Measurements from ENCODE around the gene EMC1. TPM values are rescaled to one million over a fixed set of nuclear protein-coding genes. Genes with fewer than 3 reads are reported as not detected.

The EMC1 gene
- polyA plus RNA-seq, 1 of the 3 experiments (the other 2 are of a cell fraction), result 87.6 TPM

DNA sequence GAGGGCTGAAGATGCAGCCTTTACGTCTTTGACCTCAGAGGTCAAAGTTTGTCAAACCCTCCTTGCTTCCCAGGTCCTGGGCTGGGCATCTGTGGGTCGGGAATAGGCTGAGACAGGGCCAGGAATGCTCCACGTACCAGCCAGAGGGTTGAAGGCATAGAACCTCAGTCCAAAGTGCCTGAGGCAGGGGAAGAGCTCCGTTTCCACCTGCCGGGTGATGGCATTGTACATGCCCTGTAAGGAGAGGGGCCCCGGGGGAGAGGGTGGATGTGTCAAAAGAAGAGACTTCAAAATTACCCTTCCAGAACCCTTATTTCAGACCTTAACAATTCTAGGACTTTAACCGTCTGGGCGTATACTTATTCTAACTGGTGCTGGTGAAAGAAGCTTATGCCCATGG is 33.6 kb upstream of the EMC1 start:
- Histone ChIP-seq H3F3A (replicated peaks; ENCODE audit: insufficient read depth) (no peaks in the 10 kb centered on the region), H3K9ac (no peak overlapping the region), H3K36me3 (replicated peaks in 1 of 2; ENCODE audit: control insufficient read depth in 1 of 2, insufficient read depth in 2 of 2, low read length in 1 of 2) (peaks cover 0 to 5% of the 10 kb centered on the region in 2 experiments), H3K27ac (ENCODE audit: low read depth in 2 of 2, low read length in 1 of 2) (no peak overlapping the region), H3K9me3 (no peaks in the 10 kb centered on the region), H3K4me1 (ENCODE audit: control insufficient read depth in 1 of 2, insufficient read depth in 2 of 2, low read depth in 1 of 2, low read length in 1 of 2) (no peaks in the 10 kb centered on the region), H3K4me3 (ENCODE audit: low read depth in 2 of 2, low read length in 1 of 2) (no peak overlapping the region), H3K79me2 (ENCODE audit: insufficient read depth) (no peaks in the 10 kb centered on the region), H3K4me2 (no peak overlapping the region), H2AFZ (ENCODE audit: low read depth) (no peak overlapping the region), H3K27me3 (ENCODE audit: insufficient read depth) (no peaks in the 10 kb centered on the region), H3K9me2 (no peaks in the 10 kb centered on the region), H4K20me1 (ENCODE audit: insufficient read depth) (no peaks in the 10 kb centered on the region)
- ChIA-PET CTCF (interaction anchor here (1.2 kb wide), 1 partner anchor 369 kb away, joined by 3 read pairs; no protein-coding TSS in a partner anchor), POLR2A (no interaction called here)
- no peak for TF ChIP-seq SMC3 (IDR thresholded peaks at IDR 0.05; ENCODE audit: low read depth, low read length)
- TF ChIP-seq POLR2AphosphoS5 (IDR thresholded peaks at IDR 0.05; ENCODE audit: low read depth, low read length), result no peak
- no peak for TF ChIP-seq RXRA (IDR thresholded peaks at IDR 0.05; ENCODE audit: borderline replicate concordance, low read depth)
- TF ChIP-seq TEAD4 (IDR thresholded peaks at IDR 0.05; ENCODE audit: borderline replicate concordance, insufficient read depth), result no peak
- no peak for TF ChIP-seq EZH2phosphoT487 (IDR thresholded peaks at IDR 0.05; ENCODE audit: borderline replicate concordance, low read depth)
- no peak for TF ChIP-seq TAF1 (IDR thresholded peaks at IDR 0.05; ENCODE audit: borderline replicate concordance, low read depth, low read length)
- TF ChIP-seq, protein P1, sequence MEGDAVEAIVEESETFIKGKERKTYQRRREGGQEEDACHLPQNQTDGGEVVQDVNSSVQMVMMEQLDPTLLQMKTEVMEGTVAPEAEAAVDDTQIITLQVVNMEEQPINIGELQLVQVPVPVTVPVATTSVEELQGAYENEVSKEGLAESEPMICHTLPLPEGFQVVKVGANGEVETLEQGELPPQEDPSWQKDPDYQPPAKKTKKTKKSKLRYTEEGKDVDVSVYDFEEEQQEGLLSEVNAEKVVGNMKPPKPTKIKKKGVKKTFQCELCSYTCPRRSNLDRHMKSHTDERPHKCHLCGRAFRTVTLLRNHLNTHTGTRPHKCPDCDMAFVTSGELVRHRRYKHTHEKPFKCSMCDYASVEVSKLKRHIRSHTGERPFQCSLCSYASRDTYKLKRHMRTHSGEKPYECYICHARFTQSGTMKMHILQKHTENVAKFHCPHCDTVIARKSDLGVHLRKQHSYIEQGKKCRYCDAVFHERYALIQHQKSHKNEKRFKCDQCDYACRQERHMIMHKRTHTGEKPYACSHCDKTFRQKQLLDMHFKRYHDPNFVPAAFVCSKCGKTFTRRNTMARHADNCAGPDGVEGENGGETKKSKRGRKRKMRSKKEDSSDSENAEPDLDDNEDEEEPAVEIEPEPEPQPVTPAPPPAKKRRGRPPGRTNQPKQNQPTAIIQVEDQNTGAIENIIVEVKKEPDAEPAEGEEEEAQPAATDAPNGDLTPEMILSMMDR (IDR thresholded peaks at IDR 0.05), result no peak
- TF ChIP-seq EP300 (IDR thresholded peaks at IDR 0.05; ENCODE audit: borderline replicate concordance in 1 of 2, low read depth in 1 of 2, low read length in 1 of 2), result no peak
- TF ChIP-seq NFIC (IDR thresholded peaks at IDR 0.05; ENCODE audit: borderline replicate concordance), result no peak
- TF ChIP-seq FOXJ3 (CRISPR knock-in tag; IDR thresholded peaks at IDR 0.05), result no peak
- TF ChIP-seq RCOR1 (IDR thresholded peaks at IDR 0.05; ENCODE audit: low read length), result no peak
- TF ChIP-seq ELF1 (IDR thresholded peaks at IDR 0.05), result no peak
- TF ChIP-seq CHD2 (IDR thresholded peaks at IDR 0.05; ENCODE audit: low read length, partially characterized antibody), result no peak
- no peak for TF ChIP-seq YY1 (IDR thresholded peaks at IDR 0.05; ENCODE audit: low read depth)
- TF ChIP-seq NRF1 (IDR thresholded peaks at IDR 0.05; ENCODE audit: low read depth, low read length), result no peak
- TF ChIP-seq TCF12 (IDR thresholded peaks at IDR 0.05), result no peak
- no peak for TF ChIP-seq SIN3A (IDR thresholded peaks at IDR 0.05; ENCODE audit: borderline replicate concordance, low read depth, low read length)
- no peak for TF ChIP-seq GATA2 (CRISPR knock-in tag; IDR thresholded peaks at IDR 0.05)
- DNase-seq, result no peak
- WGBS (ENCODE audit: low lambda C conversion rate), result 85% methylated on average over 8 of the region's 8 CpGs

GRCh38 chr1:19283891-19284290 is 32.6 kb upstream of the EMC1 start:
- Histone ChIP-seq H3K9me2 (no peaks in the 10 kb centered on the region), H3K4me2 (no peak overlapping the region), H3K36me3 (replicated peaks in 1 of 2; ENCODE audit: control insufficient read depth in 1 of 2, insufficient read depth in 2 of 2, low read length in 1 of 2) (no peaks in the 10 kb centered on the region), H3K27ac (ENCODE audit: low read depth in 2 of 2, low read length in 1 of 2) (no peak overlapping the region), H3K4me1 (ENCODE audit: control insufficient read depth in 1 of 2, insufficient read depth in 2 of 2, low read depth in 1 of 2, low read length in 1 of 2) (no peaks in the 10 kb centered on the region), H3K9me3 (no peaks in the 10 kb centered on the region), H3K79me2 (ENCODE audit: insufficient read depth) (no peaks in the 10 kb centered on the region), H3F3A (replicated peaks; ENCODE audit: insufficient read depth) (no peaks in the 10 kb centered on the region), H3K27me3 (ENCODE audit: insufficient read depth) (no peaks in the 10 kb centered on the region), H3K4me3 (ENCODE audit: low read depth in 2 of 2, low read length in 1 of 2) (no peak overlapping the region), H4K20me1 (ENCODE audit: insufficient read depth) (no peaks in the 10 kb centered on the region), H3K9ac (no peak overlapping the region), H2AFZ (ENCODE audit: low read depth) (no peak overlapping the region)
- CTCF ChIA-PET, result interaction anchor here (0.8 to 1.2 kb wide), 2 partner anchors 58 to 370 kb away, joined by 3 read pairs; no protein-coding TSS in a partner anchor
- WGBS (ENCODE audit: low lambda C conversion rate), result 96% methylated on average over 6 of the region's 9 CpGs
- DNase-seq, result no peak
- POLR2A ChIA-PET, result no interaction called here
- TF ChIP-seq NFIC (IDR thresholded peaks at IDR 0.05; ENCODE audit: borderline replicate concordance) (no peak), MXI1 (IDR thresholded peaks at IDR 0.05; ENCODE audit: low read depth, low read length) (no peak), MEF2A (IDR thresholded peaks at IDR 0.05; ENCODE audit: borderline replicate concordance, low read depth) (no peak), FOXJ3 (CRISPR knock-in tag; IDR thresholded peaks at IDR 0.05) (no peak), REST (IDR thresholded peaks at IDR 0.05; ENCODE audit: low read depth, low read length) (no peak), FOXM1 (IDR thresholded peaks at IDR 0.05; ENCODE audit: low read depth) (no peak)
- TF ChIP-seq, protein P2, sequence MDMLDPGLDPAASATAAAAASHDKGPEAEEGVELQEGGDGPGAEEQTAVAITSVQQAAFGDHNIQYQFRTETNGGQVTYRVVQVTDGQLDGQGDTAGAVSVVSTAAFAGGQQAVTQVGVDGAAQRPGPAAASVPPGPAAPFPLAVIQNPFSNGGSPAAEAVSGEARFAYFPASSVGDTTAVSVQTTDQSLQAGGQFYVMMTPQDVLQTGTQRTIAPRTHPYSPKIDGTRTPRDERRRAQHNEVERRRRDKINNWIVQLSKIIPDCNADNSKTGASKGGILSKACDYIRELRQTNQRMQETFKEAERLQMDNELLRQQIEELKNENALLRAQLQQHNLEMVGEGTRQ (IDR thresholded peaks at IDR 0.05; ENCODE audit: borderline replicate concordance, low read depth, low read length), result no peak

Data from SK-N-SH (cell line).